Ovary (tissue), 9 donors: ENCODE results near the gene SPTBN5. TPM values are rescaled to one million over a fixed set of nuclear protein-coding genes. Genes with fewer than 3 reads are reported as not detected.

Experiments
- DNase-seq, 5 donors: peaks; one replicate each; pipeline ENCODE4 v3.0.0-alpha.2; 2019 to 2020
- H3K27ac ChIP-seq, 2 donors: fragments of 200-600 bp; one replicate each; pipeline versions ENCODE4 v1.5.1 to v1.8.0; 2019 to 2022
- H3K27me3 ChIP-seq: fragments of 200-600 bp; one replicate; pipeline ENCODE4 v1.8.0; 2022
- H3K36me3 ChIP-seq: fragments of 200-600 bp; sonication (generic); one replicate; pipeline ENCODE4 v1.5.1; 2019
- H3K4me1 ChIP-seq: one replicate; pipeline ENCODE4 v1.8.1; 2013; ENCODE audit warnings: mild to moderate bottlenecking, moderate library complexity; ENCODE audit not compliant: insufficient read depth
- H3K4me3 ChIP-seq: fragments of 200-600 bp; sonication (generic); one replicate; pipeline ENCODE4 v1.5.1; 2017
- H3K9me3 ChIP-seq, 2 donors: fragments of 200-600 bp in 1 of 2; sonication (generic) in 1 of 2; one replicate each; pipeline versions ENCODE4 v1.5.1 to v1.8.1; 2013 to 2019; ENCODE audit warnings: mild to moderate bottlenecking in 1 of 2, moderate library complexity in 1 of 2
- EP300 ChIP-seq: sonication (generic); formaldehyde crosslinking; IDR thresholded peaks from one replicate; pipeline ENCODE4 v1.6.1; 2017; ENCODE audit warnings: antibody characterized with exemption
- POLR2A ChIP-seq: fragments of 450-650 bp; IDR thresholded peaks from one replicate; pipeline ENCODE4 v1.6.1; 2017; ENCODE audit warnings: antibody characterized with exemption, mild to moderate bottlenecking, moderate library complexity
- WGBS, 3 donors: extraction: QIAGEN DNeasy Blood & Tissue Kit in 1 of 3; methylation state at CpG; one replicate each; pipeline versions ENCODE4 v1.1.5 to v1.1.7; 2013 to 2017; 5-methylcytosine and 5-hydroxymethylcytosine counted together
- intact Hi-C, 4 donors: fragments of 100-400 bp; cut with DNase I; formaldehyde crosslinking; loops; one replicate each; pipeline versions ENCODE4 v1.11.0 to v1.15.1; 2022 to 2023
- polyA plus RNA-seq, 2 donors: library from polyadenylated mRNA; stranded (reverse); fragments of 200-250 nt in 1 of 2; fragments of 350-450 nt in 1 of 2; fragmentation: Illumina TruSeq in 1 of 2; extraction: RNeasy Lipid Tissue Mini Kit (QIAGEN cat#74804) in 1 of 2; gene quantifications; one replicate each; pipeline ENCODE4 v1.2.3, GENCODE V29; 2013 to 2014
- total RNA-seq, 7 donors: library from RNA; depleted of rRNA in 2 of 7; stranded (reverse); fragments of >200 nt in 2 of 7; fragmentation: NEBNext Ultra II Directional in 3 of 7; extraction: Animal tissue kit (Norgen Biotek cat#: 25700) in 3 of 7; gene quantifications; one replicate each; pipeline versions ENCODE4 v1.1.0 to v1.2.4, GENCODE V29; 2016 to 2023
- TF ChIP-seq, protein P1 (sequence below), 3 donors: fragments of 450-650 bp in 2 of 3; fragments of 200-600 bp in 1 of 3; IDR thresholded peaks; one replicate each; pipeline versions ENCODE4 v1.5.1 to v1.8.0; 2016 to 2022; ENCODE audit warnings: antibody characterized with exemption in 3 of 3, mild to moderate bottlenecking in 1 of 3
- donor health status: DM: no; HTN: no; CAD: no; lungs with moderate emphysema.
- donor health status: DM: no; HTN: no; CAD: no.
- donor health status: Bipolar disorder and iron deficiency.
- donor health status: DM: yes; HTN: yes; CAD: no.
- donor health status: DM: no; HTN: no; CAD: no.
- donor health status: DM: yes; HTN: yes; CAD: no.

SPTBN5 gene
- total and polyA plus RNA-seq, 9 donors, result 0.28 to 1.5 (median 0.77) TPM

DNA sequence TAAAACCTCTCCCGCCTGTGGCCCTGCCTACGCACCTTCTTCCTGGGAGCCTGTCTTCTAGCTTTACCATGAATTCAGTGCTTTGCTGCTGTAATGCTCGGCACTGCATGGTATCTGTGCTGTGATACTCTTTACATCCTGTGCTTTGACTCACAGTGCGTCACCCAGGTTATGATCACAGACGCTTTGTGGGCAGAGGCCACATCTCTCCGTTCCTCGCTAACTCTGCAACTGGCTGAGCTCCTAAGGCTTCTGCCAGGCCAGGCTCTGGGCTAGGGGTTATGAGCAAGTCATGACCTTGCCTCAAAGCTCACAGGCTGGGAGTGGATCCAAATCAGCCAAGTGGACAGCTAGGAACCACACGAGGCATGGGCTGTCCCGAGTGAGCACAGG is 23.2 kb downstream of the SPTBN5 start:
- Histone ChIP-seq H3K36me3 (no peaks in the 10 kb centered on the region), H3K27me3 (no peaks in the 10 kb centered on the region), H3K27ac (no peak overlapping the region), H3K4me1 (no peaks in the 10 kb centered on the region), H3K4me3 (no peak overlapping the region), H3K9me3 (no peaks in the 10 kb centered on the region)
- intact Hi-C loops, result no loop called here
- TF ChIP-seq POLR2A, result no peak
- TF ChIP-seq, protein P1, sequence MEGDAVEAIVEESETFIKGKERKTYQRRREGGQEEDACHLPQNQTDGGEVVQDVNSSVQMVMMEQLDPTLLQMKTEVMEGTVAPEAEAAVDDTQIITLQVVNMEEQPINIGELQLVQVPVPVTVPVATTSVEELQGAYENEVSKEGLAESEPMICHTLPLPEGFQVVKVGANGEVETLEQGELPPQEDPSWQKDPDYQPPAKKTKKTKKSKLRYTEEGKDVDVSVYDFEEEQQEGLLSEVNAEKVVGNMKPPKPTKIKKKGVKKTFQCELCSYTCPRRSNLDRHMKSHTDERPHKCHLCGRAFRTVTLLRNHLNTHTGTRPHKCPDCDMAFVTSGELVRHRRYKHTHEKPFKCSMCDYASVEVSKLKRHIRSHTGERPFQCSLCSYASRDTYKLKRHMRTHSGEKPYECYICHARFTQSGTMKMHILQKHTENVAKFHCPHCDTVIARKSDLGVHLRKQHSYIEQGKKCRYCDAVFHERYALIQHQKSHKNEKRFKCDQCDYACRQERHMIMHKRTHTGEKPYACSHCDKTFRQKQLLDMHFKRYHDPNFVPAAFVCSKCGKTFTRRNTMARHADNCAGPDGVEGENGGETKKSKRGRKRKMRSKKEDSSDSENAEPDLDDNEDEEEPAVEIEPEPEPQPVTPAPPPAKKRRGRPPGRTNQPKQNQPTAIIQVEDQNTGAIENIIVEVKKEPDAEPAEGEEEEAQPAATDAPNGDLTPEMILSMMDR (IDR thresholded peaks at IDR 0.05), result no peak
- no peak for TF ChIP-seq EP300
- DNase-seq, result peak in 1 of 5 donors; percentile 51
- WGBS, 3 donors, result 39 to 62% (median 47%) methylated on average over 9 of the region's 9 CpGs

DNA sequence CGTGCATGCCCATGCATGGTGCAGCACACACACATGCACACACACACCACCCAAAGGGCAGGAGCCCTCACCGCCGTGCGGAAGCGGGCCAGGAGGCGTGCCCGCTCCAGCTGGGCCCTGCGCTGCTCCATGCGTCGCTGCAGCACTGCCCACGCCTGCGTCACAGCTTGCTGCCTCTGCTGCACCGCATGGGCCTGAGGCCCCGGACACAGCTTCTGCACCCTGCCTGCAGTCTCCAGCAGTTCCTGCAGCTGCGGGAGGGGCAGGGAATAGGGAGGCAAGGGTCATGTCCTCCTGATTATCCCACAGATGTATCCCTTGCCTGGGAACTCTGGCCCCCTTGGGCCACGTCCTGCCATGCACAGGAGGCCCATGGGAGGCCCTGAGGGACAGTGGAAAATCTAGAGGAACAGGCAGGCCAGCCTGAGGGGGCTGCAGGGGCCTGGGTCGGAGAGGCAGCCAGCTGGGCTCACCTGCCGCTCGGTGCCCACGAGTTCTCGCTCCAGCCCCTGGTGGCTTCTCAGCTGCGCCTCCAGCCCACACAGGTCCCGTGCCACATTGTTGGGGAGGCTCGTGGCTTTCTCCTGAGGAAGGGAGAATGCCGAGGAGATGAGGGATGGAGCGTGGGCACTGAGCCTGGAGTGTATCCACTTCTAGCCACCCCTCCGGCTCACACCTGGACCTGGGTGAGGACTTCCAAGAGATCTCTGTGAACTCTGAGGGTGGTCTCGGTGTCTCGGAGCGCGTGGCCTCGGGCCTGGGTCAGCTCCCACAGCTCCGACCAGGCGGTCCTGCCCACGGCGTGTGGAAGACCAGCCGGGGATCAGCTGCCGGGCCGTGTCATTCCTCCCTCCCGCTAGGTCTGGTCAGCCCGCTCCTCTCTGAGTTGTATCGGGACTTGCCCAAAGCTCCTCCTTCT is 23.8 kb downstream of the SPTBN5 start:
- 59 to 65% (median 61%) methylated on average over 42 of the region's 42 CpGs for WGBS, 3 donors
- Histone ChIP-seq H3K27ac (no peak overlapping the region), H3K9me3 (no peaks in the 10 kb centered on the region), H3K4me3 (no peak overlapping the region), H3K27me3 (no peaks in the 10 kb centered on the region), H3K4me1 (no peaks in the 10 kb centered on the region), H3K36me3 (no peaks in the 10 kb centered on the region)
- intact Hi-C loops, result no loop called here
- TF ChIP-seq POLR2A, result no peak
- TF ChIP-seq, protein P1 (IDR thresholded peaks at IDR 0.05), result no peak
- no peak for TF ChIP-seq EP300
- DNase-seq, result no peak

DNA sequence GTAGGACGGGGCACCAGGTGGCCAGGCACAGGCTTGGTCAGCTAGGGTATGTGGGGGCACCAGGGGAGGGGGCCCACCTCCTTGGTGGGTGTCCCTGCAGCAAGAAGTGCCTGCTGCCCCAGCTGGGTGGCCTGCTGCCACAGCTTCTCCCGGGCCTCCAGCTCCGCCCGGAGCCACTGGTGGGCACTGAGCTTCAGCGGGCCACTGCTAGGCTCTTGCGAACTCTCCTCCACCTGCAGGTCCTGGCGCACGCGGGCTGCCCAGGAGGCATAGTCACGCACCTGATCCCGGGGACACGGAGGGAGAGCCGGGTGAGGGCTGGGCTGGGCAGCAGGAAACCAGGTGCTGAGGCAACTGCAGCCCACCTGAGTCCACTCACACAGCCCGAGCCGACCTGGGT is 25.5 kb downstream of the SPTBN5 start:
- Histone ChIP-seq H3K9me3 (no peaks in the 10 kb centered on the region), H3K4me1 (no peaks in the 10 kb centered on the region), H3K27ac (no peak overlapping the region), H3K27me3 (no peaks in the 10 kb centered on the region), H3K36me3 (no peaks in the 10 kb centered on the region), H3K4me3 (no peak overlapping the region)
- DNase-seq, result no peak
- 93 to 96% (median 95%) methylated on average over 12 to 15 of the region's 15 CpGs for WGBS, 3 donors
- no peak for TF ChIP-seq POLR2A
- no peak for TF ChIP-seq EP300
- TF ChIP-seq, protein P1 (IDR thresholded peaks at IDR 0.05), result no peak
- intact Hi-C loops, result no loop called here

DNA sequence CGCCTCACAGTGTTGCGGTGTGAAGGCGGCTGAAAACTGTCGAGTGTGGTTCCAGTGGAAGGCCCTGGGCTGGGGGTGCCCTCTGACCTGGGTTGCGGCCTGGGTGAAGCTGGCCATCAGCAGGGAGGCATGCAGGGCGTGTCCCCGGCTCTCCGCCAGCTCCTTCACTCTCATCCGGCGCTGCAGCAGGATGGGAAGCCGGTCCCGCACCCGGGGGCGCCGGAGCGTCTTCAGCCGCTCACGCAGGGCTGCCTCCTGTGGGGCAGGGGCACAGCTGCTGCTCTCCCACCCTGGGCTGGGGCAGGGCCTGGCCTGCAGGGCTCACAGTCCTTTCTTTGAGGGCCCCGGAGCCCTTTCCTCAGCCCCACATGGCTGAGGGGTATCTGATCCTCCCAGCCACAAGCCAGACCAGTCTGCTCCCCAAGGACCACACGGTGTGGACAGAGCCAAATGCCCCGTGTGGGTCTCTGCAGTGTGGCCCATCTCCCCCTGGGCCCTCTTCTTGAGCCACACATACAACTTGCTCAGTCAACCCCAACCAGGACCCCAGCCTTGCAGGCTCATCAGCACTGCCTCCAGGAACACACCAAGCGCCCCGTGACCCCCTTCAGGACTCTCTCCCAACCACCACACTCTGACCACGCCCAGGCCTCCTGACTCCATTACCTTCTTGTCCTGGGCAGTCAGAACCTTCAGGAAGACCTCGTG is 26.8 kb downstream of the SPTBN5 start:
- no peak overlapping the region for H3K27ac ChIP-seq
- DNase-seq, result no peak
- no peak for TF ChIP-seq POLR2A
- TF ChIP-seq, protein P1 (IDR thresholded peaks at IDR 0.05), result no peak
- TF ChIP-seq EP300, result no peak
- no peak overlapping the region for H3K4me3 ChIP-seq
- H3K27me3 ChIP-seq, result no peaks in the 10 kb centered on the region
- no peaks in the 10 kb centered on the region for H3K36me3 ChIP-seq
- 80 to 90% (median 89%) methylated on average over 10 to 25 of the region's 25 CpGs for WGBS, 3 donors
- H3K9me3 ChIP-seq, result no peaks in the 10 kb centered on the region
- intact Hi-C loops, result no loop called here
- no peaks in the 10 kb centered on the region for H3K4me1 ChIP-seq
